Stimulated activated CD8-positive, alpha-beta memory T cell treated with anti-CD3 and anti-CD28 coated beads, Interleukin-4, amount 100 ng/mL, for 24 hours (primary cell): ENCODE measurements around the gene SSRP1.

ENCODE experiments used
- DNase-seq: peaks from one replicate; pipeline ENCODE4 v3.0.0-alpha.2; 2020; ENCODE audit warnings: low read depth

SSRP1 gene

DNA sequence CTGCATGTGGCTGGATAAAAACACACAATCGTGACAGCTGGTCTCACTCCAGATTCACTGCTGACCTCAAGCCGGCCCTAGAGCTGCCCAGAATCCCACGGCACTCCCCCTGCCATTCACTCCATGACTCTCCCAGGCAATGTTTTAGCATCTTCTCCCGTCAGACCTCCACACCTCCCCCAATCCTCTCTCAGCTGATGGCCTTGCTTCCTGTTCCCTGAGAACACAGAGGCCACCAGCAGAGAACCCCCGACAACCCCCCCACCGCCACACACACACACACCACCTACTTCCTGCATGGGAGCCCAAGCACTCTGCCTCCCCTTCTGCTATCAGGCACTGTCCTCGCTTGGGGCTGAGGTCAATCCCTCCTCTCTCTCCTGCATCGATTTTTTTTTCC, 20.2 kb downstream of the SSRP1 start:
- DNase-seq, result no peak

DNA sequence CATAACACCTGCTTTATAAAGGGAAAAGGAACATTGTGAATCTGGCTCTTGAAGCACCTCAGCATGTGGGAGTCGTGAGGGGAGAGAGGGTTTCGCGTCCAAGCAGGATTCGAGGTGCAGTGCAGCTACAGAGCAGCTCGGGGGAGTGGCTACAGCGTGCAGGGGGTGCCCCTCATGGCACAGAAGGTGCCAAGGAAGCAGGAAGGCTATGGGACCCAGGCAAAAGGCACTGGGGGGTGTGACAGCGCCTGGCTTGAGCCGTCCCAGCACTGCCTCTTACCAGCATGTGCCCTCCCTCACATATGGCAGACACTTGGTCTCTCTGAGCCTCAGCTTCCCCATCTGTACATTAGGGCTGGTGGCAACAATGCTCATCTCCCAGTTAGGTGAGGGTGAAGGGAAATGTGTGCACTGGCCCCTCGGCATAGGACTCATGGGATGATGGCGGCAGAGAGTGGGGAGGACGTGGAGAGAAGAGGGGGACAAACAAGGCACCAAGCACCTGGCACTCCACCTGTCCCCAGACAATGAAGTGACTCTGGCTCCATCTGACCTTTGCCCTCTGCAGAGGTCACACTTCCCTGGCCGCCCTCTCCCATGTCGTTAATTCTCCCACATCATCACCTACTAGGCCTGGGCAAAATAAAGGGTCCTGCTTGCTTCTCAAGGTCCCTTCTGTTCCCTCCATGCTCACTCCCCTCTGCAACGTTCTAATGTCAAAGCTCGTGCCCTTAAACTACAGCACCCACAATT, 21.3 kb downstream of the SSRP1 start:
- DNase-seq, result no peak

DNA sequence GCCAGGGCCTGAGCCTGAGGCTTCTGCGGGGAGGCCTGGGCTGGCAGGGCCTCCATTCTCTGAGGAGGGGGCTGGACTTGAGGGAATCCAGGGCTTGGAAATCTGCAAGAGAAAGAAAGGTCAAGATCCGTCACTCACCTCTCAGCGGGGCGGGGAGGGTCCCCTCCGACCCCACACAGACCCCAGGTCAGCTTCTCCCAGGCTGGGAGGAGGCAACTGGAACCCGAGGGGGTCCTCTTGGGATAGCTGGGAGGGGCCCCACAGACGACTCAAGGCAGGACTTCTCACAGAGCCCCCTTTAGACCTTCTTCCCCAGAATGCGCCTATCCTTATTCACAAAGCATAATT, 21.9 kb downstream of the SSRP1 start:
- DNase-seq, result no peak

DNA sequence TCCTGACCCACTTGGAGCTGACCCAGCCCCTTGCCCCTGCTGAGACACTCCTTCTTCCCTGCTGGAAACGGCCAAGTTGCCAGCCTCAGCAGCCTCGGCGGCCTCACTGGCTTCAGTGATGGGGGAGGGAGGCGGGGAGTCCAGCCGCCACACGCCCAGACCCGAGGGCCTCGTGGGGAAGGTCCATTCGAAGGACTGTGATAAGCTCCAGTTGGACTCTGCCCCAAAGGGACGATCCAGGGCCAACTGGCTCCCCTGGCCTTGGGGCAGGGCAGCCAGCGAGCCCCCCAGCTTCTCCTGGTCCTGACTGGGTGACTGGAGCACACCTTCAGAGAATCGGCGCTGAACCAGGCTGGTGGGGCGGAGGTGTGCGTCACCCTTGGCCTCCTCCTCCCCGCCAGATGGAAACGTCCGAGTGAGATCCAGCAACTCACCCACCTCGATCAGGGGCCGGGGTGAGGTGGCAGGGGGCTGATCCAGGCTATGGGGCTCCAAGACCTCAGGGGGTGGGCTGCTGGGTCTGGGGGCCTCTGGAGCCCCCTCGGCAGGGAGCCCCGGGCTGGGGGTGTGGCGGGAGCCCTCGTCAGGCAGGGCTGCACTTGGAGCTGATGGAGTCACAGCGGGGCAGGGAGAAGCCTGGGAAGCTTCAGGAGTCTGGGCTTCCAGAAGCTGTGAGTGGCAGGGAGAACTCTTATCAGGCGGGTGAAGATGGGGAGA, 22.5 kb downstream of the SSRP1 start:
- no peak for DNase-seq

DNA sequence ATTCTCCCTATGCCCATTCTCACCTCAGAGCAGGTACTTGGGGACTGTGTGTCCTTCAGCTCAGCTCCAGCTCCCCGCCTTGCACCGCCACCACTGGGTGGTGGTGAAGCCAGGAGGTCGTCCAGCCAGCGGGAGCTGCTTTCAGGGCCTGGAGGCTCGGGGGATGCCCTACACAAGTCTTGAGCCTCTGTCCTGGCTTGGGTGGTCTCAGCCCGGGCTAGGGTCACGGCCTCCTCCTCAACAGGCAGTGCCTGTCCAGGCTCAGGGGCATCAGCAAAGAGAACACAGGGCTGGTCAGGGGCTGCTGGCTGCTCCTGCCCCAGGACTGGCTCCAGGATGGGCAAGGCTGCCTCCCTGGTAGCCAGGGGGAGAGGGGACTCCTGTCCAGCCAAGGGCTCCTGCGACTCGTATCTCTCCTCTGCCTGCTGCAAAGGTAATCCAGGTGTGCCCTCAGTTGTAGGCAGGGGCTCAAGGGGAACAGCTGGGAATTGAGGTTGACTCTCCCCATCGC, 23.1 kb downstream of the SSRP1 start:
- DNase-seq, result no peak

DNA sequence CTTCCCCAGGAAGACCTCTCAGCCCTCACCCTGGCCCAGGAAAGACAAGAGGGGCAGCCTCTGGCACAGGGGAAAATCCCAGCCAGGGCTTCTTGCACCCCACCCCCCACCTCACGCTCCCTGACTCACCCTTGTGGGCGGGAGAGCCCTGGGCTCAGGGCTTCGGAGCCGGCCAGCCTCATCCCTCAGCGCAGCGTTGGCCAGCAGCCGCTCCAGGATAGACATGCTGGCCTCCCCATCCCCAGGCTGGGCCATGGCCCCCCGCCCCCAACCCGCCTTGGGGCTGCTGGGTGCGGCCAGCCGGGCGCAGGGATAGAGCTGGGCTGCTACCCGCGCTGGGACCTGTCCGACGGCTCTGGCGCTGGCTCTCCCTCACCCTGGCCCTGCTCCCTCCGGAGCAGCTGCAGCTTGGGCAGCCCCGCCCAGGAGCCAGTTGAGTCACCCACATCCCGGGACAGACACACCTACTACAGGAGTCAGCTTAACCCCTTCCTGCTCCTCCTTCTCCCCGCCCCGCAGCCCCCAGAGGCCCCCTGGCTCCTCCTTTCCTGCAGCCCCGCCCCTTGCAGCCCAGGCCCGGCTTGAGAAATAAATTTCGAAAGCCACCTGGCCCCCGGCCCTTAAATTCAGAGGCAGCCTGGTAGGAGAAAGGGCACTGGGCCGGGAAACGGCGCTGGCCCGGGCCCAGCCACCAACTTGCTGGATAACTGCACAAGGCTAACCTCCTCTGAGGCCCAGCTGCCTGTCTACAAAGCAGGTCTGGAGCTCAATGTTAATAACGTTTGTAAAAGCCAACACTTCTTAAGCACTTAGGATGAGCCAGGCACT, 24.4 kb downstream of the SSRP1 start:
- peak; percentile 61 for DNase-seq

DNA sequence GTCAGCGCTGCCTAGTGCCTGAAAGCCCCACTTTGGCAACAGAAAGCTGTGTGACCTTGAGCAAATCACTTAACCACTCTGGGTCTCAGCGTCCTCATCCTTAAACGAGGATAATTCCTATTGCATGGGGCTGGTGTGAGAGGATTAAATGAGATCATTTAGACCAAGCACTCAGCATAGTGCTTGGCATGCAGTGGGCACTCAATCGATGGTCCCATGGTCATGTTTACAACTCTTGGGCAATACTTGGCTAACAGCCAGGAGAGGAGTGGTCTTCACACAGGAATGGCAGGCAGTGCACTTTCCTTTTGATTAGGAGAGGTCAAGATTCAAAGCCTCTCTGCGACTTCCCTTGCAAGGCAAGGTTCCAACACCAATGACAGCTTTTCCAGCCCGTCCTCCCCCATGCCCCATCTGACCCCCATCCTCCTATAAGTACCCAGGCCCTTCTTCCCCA, 25.0 kb downstream of the SSRP1 start:
- no peak for DNase-seq

DNA sequence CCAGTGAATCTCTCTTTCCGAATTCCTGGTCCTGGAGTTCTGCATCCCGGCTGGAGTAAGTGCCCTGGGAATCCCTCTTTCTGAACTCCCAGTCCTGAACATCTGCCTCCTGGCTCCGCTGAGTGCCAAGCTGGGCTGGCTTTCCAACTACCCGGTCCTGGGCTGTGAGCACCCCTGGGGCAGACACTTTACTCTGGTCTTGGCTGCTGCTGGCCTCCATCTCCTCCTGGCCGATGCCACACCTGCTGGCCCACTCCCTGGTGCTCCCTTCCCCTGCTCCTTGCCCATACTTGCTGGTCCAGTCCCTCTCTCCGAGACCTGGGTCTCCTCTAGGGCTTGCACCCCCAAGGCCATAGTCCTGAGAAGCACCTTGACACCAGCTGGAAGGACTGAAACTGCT, 25.6 kb downstream of the SSRP1 start:
- DNase-seq, result no peak

DNA sequence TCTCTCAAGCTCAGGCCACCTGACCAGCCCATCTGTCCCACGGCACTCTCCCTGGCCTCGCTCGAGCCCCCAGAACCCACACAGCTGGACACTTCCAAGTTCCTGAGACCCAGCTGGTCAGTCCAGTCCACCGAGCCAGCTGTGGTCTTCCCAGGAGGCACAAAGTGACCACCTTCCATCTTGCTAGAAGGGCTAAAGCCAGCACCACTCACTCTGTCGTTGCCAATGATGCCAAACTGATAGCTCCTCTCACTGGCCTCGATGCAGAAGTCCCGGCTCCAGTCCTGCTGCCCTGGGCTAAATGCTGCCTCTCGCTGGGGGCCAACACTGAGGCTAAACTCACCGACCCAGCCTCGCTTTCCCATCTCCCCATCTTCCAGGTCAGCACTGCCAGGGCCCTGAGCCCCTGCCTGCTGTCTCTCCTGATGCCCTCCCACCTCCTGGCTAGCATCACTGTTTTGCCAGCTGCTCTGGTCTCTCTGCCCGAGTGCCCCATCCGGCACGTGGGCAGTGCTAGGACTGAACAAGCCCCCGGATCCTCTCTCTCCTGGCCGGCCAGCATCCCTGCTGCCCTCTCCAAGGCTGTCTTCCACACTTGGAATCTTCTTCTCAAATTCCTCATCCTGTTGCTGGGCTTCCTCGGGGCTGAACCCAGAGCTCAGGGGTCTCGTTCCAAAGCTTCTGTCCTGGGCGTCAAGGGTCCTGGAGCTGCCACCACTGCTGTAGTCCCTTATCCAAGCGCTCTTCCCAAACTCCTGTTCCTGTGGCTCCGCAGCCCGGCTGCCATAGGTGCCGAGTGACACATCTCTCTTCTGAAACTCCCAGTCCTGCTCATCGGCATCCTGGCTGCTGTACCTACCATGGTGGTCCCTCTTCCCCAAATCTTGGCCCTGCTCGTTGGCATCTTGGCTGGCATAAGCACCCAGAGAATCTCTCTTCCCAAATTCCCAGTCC, 26.3 kb downstream of the SSRP1 start:
- no peak for DNase-seq

DNA sequence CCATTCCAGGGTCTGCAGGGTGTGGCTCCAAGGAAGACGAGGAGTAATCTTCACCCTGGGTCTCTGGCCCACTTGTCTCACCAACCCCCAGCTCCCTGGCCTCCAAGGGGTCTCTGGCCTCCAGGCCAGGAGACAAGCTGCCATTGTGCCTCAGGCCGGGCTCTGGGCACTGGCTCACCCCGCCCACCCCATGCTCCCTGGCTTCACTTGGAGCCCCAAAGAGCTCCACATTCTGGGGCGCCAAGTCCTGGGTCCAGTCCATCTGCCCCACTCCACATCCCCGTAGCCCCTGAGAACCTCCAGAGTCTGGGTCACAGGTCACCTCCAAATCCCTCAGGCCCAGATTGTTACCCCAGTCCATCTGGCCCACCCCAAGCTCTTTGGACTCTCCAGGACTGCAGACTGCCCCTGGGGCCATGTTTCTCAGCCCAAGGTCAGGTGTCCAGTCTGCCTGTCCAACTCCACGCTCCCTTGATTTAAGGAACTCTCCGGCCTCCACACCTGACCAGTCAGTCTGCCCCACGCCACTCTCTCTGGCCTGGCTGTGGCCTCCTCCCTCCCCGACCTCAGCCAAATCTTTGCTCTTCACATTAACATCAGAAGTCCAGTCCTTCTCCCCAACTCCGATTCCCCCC, 27.1 kb downstream of the SSRP1 start:
- no peak for DNase-seq

DNA sequence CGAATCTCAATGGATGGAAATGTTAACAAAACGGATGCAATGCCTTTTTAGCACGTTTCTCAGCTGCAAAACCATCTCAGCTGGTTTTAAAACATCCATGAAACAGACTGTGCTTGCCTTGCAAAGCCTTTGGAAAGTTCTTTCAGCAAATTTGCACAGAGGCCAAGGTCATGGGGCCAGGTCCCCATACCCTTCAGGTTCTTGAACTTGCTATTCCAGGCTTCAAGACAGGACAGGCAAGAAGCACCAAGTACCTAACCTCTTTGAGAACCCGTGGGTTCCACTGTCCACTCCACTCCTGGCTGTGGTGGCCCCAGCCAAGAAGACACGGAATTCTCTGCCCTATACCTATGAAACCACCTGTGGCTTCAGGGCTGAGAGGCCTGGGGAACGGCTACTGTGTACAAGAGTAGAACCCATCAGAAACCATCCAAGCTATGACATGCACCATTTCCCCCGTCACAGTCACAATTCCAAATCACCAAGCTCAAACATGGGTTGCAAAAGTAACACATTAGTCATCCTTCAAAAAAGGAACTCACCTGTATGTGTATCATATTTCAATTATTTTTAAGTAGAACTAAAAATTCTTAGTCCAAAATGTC, 27.9 kb downstream of the SSRP1 start:
- DNase-seq, result no peak

DNA sequence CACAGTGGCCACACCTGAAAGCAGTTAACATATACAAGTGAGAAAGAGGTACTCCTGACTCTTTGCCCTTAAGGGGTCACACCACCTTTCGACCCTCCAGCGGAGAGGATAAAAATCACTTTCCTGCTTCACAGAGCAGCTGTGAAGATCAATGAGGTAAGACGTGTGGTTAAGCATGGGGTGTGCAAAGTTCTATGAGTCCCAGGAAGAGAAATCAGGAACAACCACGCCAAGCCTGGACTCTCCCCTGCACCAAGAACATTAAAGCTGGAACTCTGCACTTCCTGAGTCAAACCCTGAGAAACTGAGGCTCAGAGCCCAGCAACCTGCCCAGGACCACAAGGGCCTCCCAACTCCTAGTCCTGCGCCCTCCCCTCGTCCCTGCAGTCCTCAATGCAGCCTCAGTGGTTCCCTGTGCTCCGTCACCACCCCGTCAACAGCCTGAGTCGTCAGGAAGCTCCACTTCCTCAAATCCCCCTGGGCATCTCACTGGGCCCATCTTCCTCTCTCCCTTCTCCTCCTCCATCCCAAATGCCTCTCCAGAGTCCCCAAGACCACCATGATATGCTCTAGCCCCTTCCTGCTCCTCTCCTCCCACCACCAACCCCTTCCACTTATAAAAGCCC, 28.6 kb downstream of the SSRP1 start:
- DNase-seq, result no peak

DNA sequence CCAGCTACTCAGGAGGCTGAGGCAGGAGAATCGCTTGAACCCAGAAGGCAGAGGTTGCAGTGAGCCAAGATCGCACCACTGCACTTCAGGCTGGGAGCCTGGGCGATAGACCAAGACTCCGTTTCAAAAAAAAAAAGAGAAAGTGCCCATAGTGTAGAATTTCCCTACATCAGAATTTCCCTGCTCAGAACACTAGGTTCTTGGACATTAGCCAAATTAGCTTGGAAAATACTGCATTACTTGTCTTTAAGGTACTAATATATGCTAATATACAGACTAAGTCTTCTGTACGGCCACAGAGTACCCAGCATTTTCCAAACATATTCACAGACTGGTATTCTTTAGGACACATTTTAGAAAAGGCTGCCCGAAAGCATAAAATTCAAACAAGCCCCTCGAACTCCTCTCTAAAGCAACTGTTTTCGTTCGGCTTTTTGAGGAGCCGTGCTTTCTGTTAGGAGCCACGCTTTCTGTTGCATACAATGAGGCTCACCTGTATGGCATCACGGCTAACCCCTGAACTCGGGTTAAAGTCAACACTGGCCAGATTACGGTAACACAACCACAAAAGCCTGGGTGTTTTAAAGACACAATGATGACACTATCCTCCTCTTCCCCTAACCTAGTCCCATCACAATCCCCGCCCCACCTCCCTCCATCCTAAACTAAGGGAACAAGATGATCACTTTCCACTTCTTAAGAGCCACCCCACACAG, 29.4 kb downstream of the SSRP1 start:
- no peak for DNase-seq

DNA sequence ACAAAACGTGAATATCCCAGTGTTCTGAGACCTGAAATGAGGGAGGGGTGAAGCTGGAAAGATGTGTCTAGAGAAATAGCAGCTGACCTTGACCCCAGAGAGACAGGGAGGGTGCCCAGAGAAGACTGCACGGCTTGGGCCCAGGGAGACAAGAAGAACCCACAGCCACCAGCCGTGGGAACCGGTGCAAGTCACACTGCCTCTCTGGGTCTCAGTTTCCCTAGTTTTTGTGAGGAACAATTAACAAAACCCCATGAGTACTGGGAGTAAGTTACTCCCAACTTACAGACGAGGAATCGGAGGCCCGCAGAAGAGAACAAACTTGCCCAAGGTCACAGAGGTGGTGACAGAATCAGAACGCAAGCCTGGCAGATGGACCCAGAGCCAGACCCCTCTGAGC, 30.2 kb downstream of the SSRP1 start:
- DNase-seq, result no peak

DNA sequence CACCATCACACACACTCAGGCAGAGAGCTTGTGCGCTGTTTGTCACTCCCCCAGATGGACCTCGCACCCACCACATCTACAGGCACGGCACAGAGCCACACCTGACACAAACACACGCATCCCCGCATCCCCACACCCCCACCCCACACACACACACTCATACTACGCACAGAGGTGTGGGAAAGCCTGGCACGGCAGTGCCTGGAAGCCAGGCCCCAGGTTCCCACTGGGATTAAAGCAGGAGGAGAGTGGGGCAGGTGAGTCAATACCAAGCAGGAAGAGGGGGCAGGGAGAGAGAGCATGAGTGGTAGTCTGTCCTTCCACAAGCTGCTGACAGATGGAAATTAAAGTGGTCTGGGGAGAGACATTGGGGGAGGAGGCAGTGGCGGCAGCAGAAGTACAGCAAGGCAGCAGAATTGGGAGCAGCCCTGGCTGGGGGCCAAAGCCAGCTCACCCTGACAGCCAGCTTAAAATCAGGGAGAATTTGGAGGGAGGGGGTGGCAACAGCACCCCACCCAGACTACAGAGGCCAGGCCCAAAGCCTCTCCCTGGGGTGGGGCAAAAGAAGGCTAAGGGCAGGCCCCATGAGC, 31.6 kb downstream of the SSRP1 start:
- no peak for DNase-seq

DNA sequence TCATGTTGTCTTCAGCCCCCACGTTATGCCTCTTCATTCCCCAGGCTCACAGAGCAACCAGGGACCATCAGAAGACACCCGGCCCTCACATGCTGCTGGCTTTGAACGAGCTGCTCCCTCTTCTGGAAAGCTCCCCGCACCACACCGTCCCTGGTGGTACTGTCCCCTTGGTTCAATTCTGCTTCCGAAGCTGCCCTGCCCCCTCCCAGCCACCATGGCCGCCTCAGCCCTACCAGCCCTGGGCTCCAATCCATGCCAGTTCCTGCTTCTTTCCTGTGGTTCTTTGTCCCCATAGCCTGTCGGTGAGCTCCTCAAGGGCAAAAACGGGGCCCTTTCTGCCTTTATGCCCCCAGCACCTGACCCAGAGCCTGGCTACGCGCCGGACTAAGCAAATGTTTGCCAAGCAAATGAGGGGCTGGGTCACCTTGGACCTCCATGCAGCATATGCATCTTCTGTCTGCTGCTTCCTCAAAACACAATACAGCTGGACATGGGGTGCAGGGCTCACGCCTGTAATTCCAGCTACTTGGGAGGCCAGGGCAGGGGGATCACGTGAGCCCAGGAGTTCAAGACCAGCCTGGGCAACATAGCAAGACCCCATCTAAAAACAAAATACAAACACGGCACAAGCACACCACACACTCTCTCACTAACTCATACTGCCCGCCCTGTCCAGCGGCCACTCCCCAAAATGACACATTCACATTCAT, 32.3 kb downstream of the SSRP1 start:
- no peak for DNase-seq

DNA sequence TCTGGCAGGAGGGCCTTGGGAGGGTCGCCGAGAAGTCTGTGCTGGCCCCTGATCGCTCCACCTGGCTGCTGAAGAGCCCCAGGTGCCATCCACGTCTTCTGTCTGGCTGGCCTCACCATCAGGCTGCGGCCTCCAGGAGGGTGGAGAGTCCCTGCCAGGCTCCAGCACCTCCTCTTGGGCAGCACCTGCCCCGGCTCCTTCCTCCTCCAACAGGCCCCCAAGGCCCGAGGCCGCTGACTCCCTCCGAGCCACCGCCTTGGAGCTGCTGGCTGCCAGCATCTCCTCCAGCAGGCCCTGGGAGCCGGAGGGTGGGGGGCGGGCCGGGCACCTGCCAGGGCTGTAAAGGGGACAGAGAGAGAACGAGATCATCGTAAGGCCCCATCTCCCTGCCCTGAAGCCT, 33.2 kb downstream of the SSRP1 start:
- no peak for DNase-seq

DNA sequence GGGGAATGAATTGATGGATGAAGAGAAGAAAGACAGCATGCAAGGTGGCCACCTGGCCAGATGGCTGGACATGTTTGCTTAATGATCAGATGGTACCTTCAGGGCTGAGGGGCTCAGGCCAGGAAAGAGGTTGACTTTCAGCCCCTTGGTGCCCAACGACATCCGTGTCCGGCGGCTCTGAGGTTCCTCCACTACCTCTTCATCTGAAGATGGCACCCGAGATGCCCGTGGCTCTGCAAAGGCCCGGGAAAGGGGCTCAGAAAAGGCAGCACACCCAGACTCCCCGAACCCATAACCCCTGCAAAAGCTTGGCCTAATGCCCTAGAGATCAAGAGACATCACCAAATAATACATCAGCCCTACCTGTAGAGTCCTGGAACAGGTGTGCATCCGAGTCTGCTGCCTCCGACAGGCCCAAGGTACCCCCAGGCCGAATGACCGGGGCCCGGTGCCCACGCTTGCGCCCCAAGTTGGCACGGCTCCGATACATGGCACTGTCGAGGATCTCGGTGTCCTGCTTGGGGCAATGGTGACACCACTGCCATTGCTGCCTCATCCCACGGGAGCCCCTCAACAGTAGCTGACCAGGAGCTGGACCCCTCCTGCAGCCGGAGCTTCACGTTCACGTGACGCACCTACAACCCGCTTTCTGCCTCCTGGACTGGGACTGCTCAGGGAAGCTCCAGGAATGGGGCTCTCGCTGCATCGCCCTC, 33.8 kb downstream of the SSRP1 start:
- DNase-seq, result no peak
